GM12878 (cell line): ENCODE data around the gene PAOX.
A peak's percentile ranks its signal among the peaks of the same experiment; 100 is the strongest.

Experiments
- CEBPB ChIP-seq, 2 experiments: fragments of 150-350 bp in 1 of 2; IDR thresholded peaks; 2 replicates each; pipeline ENCODE4 v1.6.1; 2012 to 2014; ENCODE audit warnings: low read depth in 2 of 2, low read length in 2 of 2, borderline replicate concordance in 1 of 2, inconsistent platforms in 1 of 2
- CREB1 ChIP-seq: IDR thresholded peaks from 2 replicates; pipeline ENCODE4 v1.6.1; 2012; ENCODE audit warnings: low read depth, mild to moderate bottlenecking, inconsistent platforms
- CREM ChIP-seq: IDR thresholded peaks from 2 replicates; pipeline ENCODE4 v1.6.1; 2014; ENCODE audit warnings: antibody characterized with exemption, low read depth
- CTCF ChIP-seq, 3 experiments: IDR thresholded peaks in 2 of 3; conservative IDR thresholded peaks in 1 of 3; 2 replicates each; pipeline ENCODE4 v1.5.1; 2011; ENCODE audit warnings: low read depth in 3 of 3, low read length in 3 of 3, mild to moderate bottlenecking in 3 of 3, control low read depth in 2 of 3, moderate library complexity in 2 of 3, inconsistent platforms in 1 of 3, mixed read lengths in 1 of 3; ENCODE audit not compliant: control insufficient read depth in 2 of 3, insufficient read depth in 1 of 3; ENCODE audit errors: extremely low read depth in 1 of 3
- EZH2 ChIP-seq: IDR thresholded peaks from 2 replicates; pipeline ENCODE4 v1.6.1; 2012; ENCODE audit warnings: low read depth, mild to moderate bottlenecking, control low read depth, inconsistent platforms, low read length, borderline replicate concordance; ENCODE audit not compliant: control insufficient read depth
- NFYB ChIP-seq: IDR thresholded peaks from 2 replicates; pipeline ENCODE4 v1.6.1; 2011; ENCODE audit warnings: low read depth, mild to moderate bottlenecking, low read length, improper control_type of control experiment, moderate library complexity; ENCODE audit not compliant: insufficient read depth
- NRF1 ChIP-seq: conservative IDR thresholded peaks from 2 replicates; pipeline ENCODE4 v1.6.1; 2011; ENCODE audit warnings: mild to moderate bottlenecking, low read depth, low read length, improper control_type of control experiment
- POLR2A ChIP-seq: IDR thresholded peaks from 2 replicates; pipeline ENCODE4 v1.6.1; 2011; ENCODE audit warnings: low read depth, mild to moderate bottlenecking, low read length
- REST ChIP-seq: IDR thresholded peaks from 2 replicates; pipeline ENCODE4 v1.6.1; 2012; ENCODE audit warnings: mild to moderate bottlenecking, low read depth, low read length
- SIN3A ChIP-seq: IDR thresholded peaks from 2 replicates; pipeline ENCODE4 v1.6.1; 2012; ENCODE audit warnings: low read depth, low read length, improper control_type of control experiment
- SMAD1 ChIP-seq: fragments of 450-650 bp; IDR thresholded peaks from 2 replicates; pipeline ENCODE4 v1.6.1; 2018; ENCODE audit warnings: mild to moderate bottlenecking, low read depth; ENCODE audit not compliant: partially characterized antibody
- SPI1 ChIP-seq: IDR thresholded peaks from 2 replicates; pipeline ENCODE4 v1.6.1; 2011; ENCODE audit warnings: low read depth, mild to moderate bottlenecking, low read length, moderate library complexity, borderline replicate concordance; ENCODE audit not compliant: insufficient read depth
- TCF12 ChIP-seq: IDR thresholded peaks from 2 replicates; pipeline ENCODE4 v1.6.1; 2011; ENCODE audit warnings: low read depth, mild to moderate bottlenecking, low read length

- no peak for TF ChIP-seq EZH2
- TF ChIP-seq CTCF (IDR thresholded peaks at IDR 0.05 in 2 of 3, conservative IDR thresholded peaks at IDR 0.05 in 1 of 3; ENCODE audit: control insufficient read depth in 2 of 3, extremely low read depth in 1 of 3, insufficient read depth in 1 of 3, low read depth in 3 of 3, low read length in 3 of 3), result no peak
- TF ChIP-seq POLR2A, result peak; percentile 17; the same call in 1 of the 2 replicates
- no peak for TF ChIP-seq CREB1
- no peak for TF ChIP-seq NRF1
- TF ChIP-seq NFYB, result no peak
- TF ChIP-seq CEBPB (IDR thresholded peaks at IDR 0.05; ENCODE audit: borderline replicate concordance in 1 of 2, low read depth in 2 of 2, low read length in 2 of 2), result no peak
- TF ChIP-seq SMAD1, result no peak
- TF ChIP-seq CREM, result no peak
- no peak for TF ChIP-seq REST
- TF ChIP-seq SPI1, result no peak
- no peak for TF ChIP-seq SIN3A
- TF ChIP-seq TCF12, result no peak
Measured at GRCh38 chr10:133403359-133403758, 24.3 kb downstream of the PAOX start.
